Esophagus squamous epithelium (tissue), 5 donors: ENCODE results near the gene SLC2A4. TPM values are rescaled to one million over a fixed set of nuclear protein-coding genes. Genes with fewer than 3 reads are reported as not detected.
A peak's percentile ranks its signal among the peaks of the same experiment; 100 is the strongest.

ENCODE experiments used
- DNase-seq: peaks from one replicate; lab custom pipeline; 2025; lab: John Stamatoyannopoulos, UW
- H3K27ac ChIP-seq, 4 donors: fragments of 200-600 bp; sonication (generic); one replicate each; pipeline ENCODE4 v1.5.1; 2016 to 2019; ENCODE audit warnings: mild to moderate bottlenecking in 1 of 4
- H3K27me3 ChIP-seq, 4 donors: fragments of 200-600 bp; sonication (generic); 1 replicate in 3 of 4; 2 replicates in 1 of 4; pipeline versions ENCODE4 v1.5.1 to v1.6.0; 2017 to 2021; ENCODE audit warnings: antibody characterized with exemption in 1 of 4
- H3K36me3 ChIP-seq, 3 donors: fragments of 200-600 bp; sonication (generic); one replicate each; pipeline ENCODE4 v1.5.1; 2016 to 2019
- H3K4me1 ChIP-seq, 3 donors: fragments of 200-600 bp; sonication (generic); one replicate each; pipeline ENCODE4 v1.5.1; 2017 to 2019
- H3K4me3 ChIP-seq, 4 donors: fragments of 200-600 bp; sonication (generic); 1 replicate in 3 of 4; 2 replicates in 1 of 4; pipeline ENCODE4 v1.5.1; 2016 to 2019; ENCODE audit warnings: mild to moderate bottlenecking in 2 of 4, moderate library complexity in 1 of 4
- H3K9me3 ChIP-seq, 3 donors: fragments of 200-600 bp; sonication (generic); one replicate each; pipeline ENCODE4 v1.5.1; 2016 to 2019
- CTCF ChIP-seq, 6 experiments: fragments of 450-650 bp in 4 of 6; fragments of 200-600 bp in 2 of 6; sonication (generic) in 2 of 6; IDR thresholded peaks; one replicate each; pipeline ENCODE4 v1.5.1; 2016 to 2019; ENCODE audit warnings: antibody characterized with exemption in 6 of 6, mild to moderate bottlenecking in 4 of 6, moderate library complexity in 4 of 6
- POLR2A ChIP-seq, 4 donors: fragments of 450-650 bp; IDR thresholded peaks; one replicate each; pipeline ENCODE4 v1.6.1; 2017; ENCODE audit warnings: antibody characterized with exemption in 4 of 4, mild to moderate bottlenecking in 4 of 4, moderate library complexity in 3 of 4
- WGBS, 2 donors: methylation state at CpG; one replicate each; pipeline ENCODE4 v1.1.5; 2018; 5-methylcytosine and 5-hydroxymethylcytosine counted together
- intact Hi-C: fragments of 100-400 bp; cut with DNase I; formaldehyde crosslinking; loops from one replicate; pipeline ENCODE4 v1.15.0; 2022
- total RNA-seq, 4 donors: library from RNA; depleted of rRNA; stranded (reverse); fragments of >200 nt; gene quantifications; one replicate each; pipeline ENCODE4 v1.1.0, GENCODE V29; 2016
- donor health status: DM: yes; HTN: yes; CAD: no.

The SLC2A4 gene
- total RNA-seq, 4 donors from 2014 or later: 0.83 to 21.7 (median 2.5) TPM

- no peaks in the 10 kb centered on the region for H3K9me3 ChIP-seq
- H3K4me1 ChIP-seq: peaks cover 11 to 39% (median 17%) of the 10 kb centered on the region in 3 donors
- no peak for DNase-seq
- peak overlapping the region in 1 of 4 donors; percentile 89 for H3K27ac ChIP-seq
- 50 to 94% methylated on average over 1 of the region's 1 CpG for WGBS, 2 donors
- H3K36me3 ChIP-seq: peaks cover 10 to 44% (median 12%) of the 10 kb centered on the region in 3 donors
- no peaks in the 10 kb centered on the region for H3K27me3 ChIP-seq
- intact Hi-C loops: no loop called here
- TF ChIP-seq POLR2A (IDR thresholded peaks at IDR 0.05) (no peak), CTCF (IDR thresholded peaks at IDR 0.05) (no peak)
- peak overlapping the region in 2 of 4 donors; percentile 92 to 95 for H3K4me3 ChIP-seq
These were observed 46.5 kb downstream of the SLC2A4 start for GRCh38 chr17:7328009-7328408.

GRCh38 chr17:7328840-7329373 lies 47.4 kb downstream of the SLC2A4 start, which contains the start of gene NEURL4:
TSS of gene NEURL4 (minus strand) at chr17:7329335. CDS start at chr17:7329312, 23 bp downstream.
- H3K27ac ChIP-seq: peak within 1 kb of the TSS; percentile 84 to 94 (median 90)
- H3K36me3 ChIP-seq: peaks cover 1 to 35% (median 4%) of the 10 kb centered on the region in 3 donors
- intact Hi-C loops: no loop called here
- H3K9me3 ChIP-seq: no peaks in the 10 kb centered on the region
- TF ChIP-seq POLR2A (IDR thresholded peaks at IDR 0.05) (no peak), CTCF (IDR thresholded peaks at IDR 0.05) (peak in 1 of 6 experiments; percentile 4)
- peaks cover 0 to 5% (median 0%) of the 10 kb centered on the region in 4 donors for H3K27me3 ChIP-seq
- H3K4me3 ChIP-seq: peak within 1 kb of the TSS; percentile 73 to 95 (median 84)
- DNase-seq: no peak
- 1% methylated on average over 16 to 23 of the region's 50 CpGs for WGBS, 2 donors
- H3K4me1 ChIP-seq: peaks cover 11 to 38% (median 17%) of the 10 kb centered on the region in 3 donors

GRCh38 chr17:7329374-7329996 lies 48.0 kb downstream of the SLC2A4 start:
- intact Hi-C loops: no loop called here
- 0 to 1% methylated on average over 19 to 24 of the region's 43 CpGs for WGBS, 2 donors
- H3K4me1 ChIP-seq: peaks cover 11 to 33% (median 17%) of the 10 kb centered on the region in 3 donors
- peaks cover 0 to 11% (median 0%) of the 10 kb centered on the region in 4 donors for H3K27me3 ChIP-seq
- H3K36me3 ChIP-seq: peaks cover 0 to 29% (median 0%) of the 10 kb centered on the region in 3 donors
- peak in 2 of 6 experiments; percentile 16 to 45 for TF ChIP-seq CTCF (IDR thresholded peaks at IDR 0.05)
- peak in 3 of 4 donors; percentile 47 to 85 (median 52) for TF ChIP-seq POLR2A (IDR thresholded peaks at IDR 0.05)
- peak overlapping the region; percentile 73 to 95 (median 84) for H3K4me3 ChIP-seq
- peak overlapping the region; percentile 84 to 94 (median 90) for H3K27ac ChIP-seq
- peak; percentile 94 for DNase-seq
- H3K9me3 ChIP-seq: no peaks in the 10 kb centered on the region

- intact Hi-C loops: no loop called here
- Histone ChIP-seq H3K36me3 (peaks cover 0 to 23% (median 0%) of the 10 kb centered on the region in 3 donors), H3K4me1 (peaks cover 11 to 33% (median 17%) of the 10 kb centered on the region in 3 donors), H3K27ac (peak overlapping the region; percentile 84 to 94 (median 90)), H3K27me3 (peaks cover 0 to 17% (median 0%) of the 10 kb centered on the region in 4 donors), H3K9me3 (no peaks in the 10 kb centered on the region), H3K4me3 (peak overlapping the region; percentile 73 to 95 (median 84))
- no peak for TF ChIP-seq CTCF (IDR thresholded peaks at IDR 0.05)
- no peak for TF ChIP-seq POLR2A (IDR thresholded peaks at IDR 0.05)
- DNase-seq: no peak
- 2 to 5% methylated on average over 7 to 10 of the region's 34 CpGs for WGBS, 2 donors
These were observed 48.6 kb downstream of the SLC2A4 start for GRCh38 chr17:7329997-7330637.
